ENCODE measurements around the gene CDH22.

Gene CDH22

DNA sequence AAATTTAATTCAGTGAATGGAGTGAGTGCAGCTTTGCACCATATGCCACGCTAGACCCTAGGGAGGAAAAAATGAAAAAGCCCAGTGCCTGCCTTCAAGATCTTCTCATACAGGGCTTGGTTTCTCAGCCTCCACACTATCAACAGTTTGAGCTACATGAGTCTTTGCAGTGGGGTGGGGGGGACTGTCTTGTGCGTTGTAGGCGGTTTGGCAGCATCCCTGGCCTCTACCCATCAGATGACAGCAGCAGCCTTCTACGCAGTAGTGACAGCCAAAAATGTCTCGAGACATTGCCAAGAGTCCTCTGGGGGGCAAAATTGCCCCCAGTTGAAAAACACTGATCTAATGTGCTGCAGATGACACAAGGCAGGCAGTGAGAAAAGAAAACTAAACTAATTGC, 6.2 kb downstream of the CDH22 start:
- H3K4me3 Mint-ChIP-seq: no peak overlapping the region
- H3K27ac Mint-ChIP-seq: no peak overlapping the region
- H3K9me3 Mint-ChIP-seq: no peaks in the 10 kb centered on the region
- no peaks in the 10 kb centered on the region for H3K36me3 Mint-ChIP-seq (ENCODE audit: low read depth)
- H3K4me1 Mint-ChIP-seq (ENCODE audit: low read depth): no peaks in the 10 kb centered on the region
- peaks cover 45% of the 10 kb centered on the region for H3K27me3 Mint-ChIP-seq

DNA sequence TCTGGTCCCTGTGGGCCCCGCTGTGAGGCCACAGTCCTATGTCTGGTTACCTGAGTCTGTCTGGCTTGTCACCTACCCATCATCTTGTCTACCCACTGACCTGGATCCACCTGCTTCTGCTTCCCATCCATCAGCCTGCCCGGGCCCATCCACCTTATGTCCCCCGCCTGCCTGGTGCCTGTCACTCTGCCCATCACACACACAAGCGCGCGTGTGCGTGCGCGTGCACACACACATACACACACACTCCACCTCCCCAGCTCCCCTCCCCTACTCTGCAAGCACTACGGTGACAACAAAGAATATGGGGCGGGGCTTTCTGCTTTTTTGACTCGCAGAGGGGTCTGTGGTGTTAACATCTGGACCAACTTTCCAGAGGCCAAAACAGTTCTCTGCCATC, 8.0 kb downstream of the CDH22 start:
- H3K27me3 Mint-ChIP-seq: peaks cover 49% of the 10 kb centered on the region
- no peak overlapping the region for H3K4me3 Mint-ChIP-seq
- no peak overlapping the region for H3K27ac Mint-ChIP-seq
- H3K4me1 Mint-ChIP-seq (ENCODE audit: low read depth): no peaks in the 10 kb centered on the region
- no peaks in the 10 kb centered on the region for H3K9me3 Mint-ChIP-seq
- H3K36me3 Mint-ChIP-seq (ENCODE audit: low read depth): no peaks in the 10 kb centered on the region

DNA sequence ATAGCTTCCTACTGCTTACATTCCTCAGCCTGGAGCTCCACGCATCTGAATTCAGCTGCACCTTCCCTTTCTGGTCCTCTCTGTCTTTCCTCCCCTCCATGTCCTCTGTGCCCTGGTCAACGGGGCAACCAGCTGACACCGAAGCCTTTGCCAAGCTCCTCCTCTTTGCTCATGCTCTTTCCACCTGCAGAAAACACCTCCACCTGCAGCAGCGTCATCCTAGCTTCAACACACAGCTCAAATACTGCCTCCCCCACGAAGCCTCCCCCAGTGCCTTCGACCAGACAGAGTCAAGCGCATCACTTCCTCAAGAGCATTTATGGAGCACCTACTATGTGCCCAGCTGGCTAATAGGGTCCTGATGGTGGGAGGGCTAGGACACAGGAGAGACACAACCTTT, 9.2 kb downstream of the CDH22 start:
- Mint-ChIP-seq H3K9me3 (no peaks in the 10 kb centered on the region), H3K36me3 (ENCODE audit: low read depth) (no peaks in the 10 kb centered on the region), H3K27me3 (peaks cover 47% of the 10 kb centered on the region), H3K4me1 (ENCODE audit: low read depth) (no peaks in the 10 kb centered on the region), H3K27ac (no peak overlapping the region), H3K4me3 (no peak overlapping the region)

DNA sequence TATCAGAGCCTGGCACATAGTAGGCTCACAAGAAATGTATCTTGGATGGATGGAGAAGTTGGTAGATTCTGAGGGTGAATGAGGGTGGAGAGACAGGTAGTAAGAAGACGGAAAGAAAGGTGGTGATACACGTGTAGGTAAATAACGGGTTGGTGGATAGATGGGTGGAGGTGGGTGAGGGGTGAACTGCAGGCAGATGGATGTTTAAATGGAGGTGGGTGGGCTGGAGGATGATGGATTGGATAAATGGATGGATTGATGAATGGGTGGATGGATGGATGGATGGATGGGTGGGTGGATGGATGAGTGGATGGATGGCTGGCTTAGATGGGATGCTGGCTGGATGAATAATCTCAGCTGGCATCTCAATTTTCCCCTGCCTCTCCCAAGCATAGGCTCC, 9.9 kb downstream of the CDH22 start:
- Mint-ChIP-seq H3K4me3 (no peak overlapping the region), H3K9me3 (no peaks in the 10 kb centered on the region), H3K36me3 (ENCODE audit: low read depth) (no peaks in the 10 kb centered on the region), H3K27ac (no peak overlapping the region), H3K4me1 (ENCODE audit: low read depth) (no peaks in the 10 kb centered on the region), H3K27me3 (peaks cover 41% of the 10 kb centered on the region)

DNA sequence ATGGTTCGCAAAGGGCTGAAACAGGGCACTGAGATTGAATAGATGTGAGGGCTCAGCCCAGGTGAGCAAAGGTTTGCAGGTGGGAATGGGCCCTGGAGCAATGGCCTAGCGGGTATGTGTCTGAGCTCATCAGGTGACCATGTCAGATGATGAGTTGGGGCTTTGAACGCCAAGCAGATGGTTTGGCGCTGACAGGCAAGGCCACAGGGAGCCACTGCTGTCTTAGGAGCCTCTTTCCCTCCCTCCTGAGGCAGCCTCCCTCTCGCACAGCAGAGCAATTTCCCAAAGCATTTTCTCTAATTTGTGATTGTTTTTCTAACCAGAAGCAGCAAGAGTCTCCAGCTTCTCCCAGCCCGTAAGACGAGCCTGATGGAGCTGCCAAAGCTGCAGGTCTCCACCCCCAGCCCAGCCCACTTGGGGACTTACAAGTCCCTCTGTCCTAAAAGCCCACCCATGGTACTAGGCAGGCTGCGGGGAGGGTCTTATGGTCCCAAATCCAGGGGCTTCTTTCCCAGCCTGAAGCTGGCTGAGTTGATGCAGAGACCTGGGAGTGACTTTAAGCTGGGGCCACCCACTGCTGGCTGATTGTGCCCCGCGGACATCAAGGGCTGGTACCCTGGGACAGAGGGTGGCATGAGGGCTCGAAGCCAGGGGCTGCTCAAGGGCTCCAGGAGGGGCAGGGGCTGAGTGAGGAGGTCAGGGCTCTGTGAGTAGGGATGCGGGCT, 11.6 kb downstream of the CDH22 start:
- H3K27me3 Mint-ChIP-seq: peaks cover 48% of the 10 kb centered on the region
- H3K36me3 Mint-ChIP-seq (ENCODE audit: low read depth): no peaks in the 10 kb centered on the region
- H3K27ac Mint-ChIP-seq: no peak overlapping the region
- H3K4me1 Mint-ChIP-seq (ENCODE audit: low read depth): no peaks in the 10 kb centered on the region
- no peaks in the 10 kb centered on the region for H3K9me3 Mint-ChIP-seq
- no peak overlapping the region for H3K4me3 Mint-ChIP-seq

DNA sequence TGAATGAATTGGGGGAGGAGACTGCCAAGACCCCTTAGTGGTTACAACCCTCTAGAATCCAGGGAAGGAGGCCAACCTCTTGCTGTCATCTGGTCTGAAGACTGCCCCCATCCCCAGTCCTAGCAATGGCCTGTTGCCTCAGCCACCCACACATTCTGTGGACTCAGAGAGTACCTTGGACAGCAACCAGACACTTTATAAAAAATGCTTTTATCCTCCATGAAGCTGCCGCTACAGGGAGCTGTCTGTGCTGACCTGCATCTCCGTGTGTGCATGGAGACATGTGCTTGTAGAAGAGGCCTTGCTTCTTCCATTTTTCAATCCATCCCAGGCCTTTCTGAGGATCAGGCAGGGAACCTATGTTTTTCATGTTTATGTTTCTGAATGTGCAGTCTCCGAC, 15.2 kb downstream of the CDH22 start:
- no peaks in the 10 kb centered on the region for H3K9me3 Mint-ChIP-seq
- no peak overlapping the region for H3K4me3 Mint-ChIP-seq
- H3K4me1 Mint-ChIP-seq (ENCODE audit: low read depth): no peaks in the 10 kb centered on the region
- peaks cover 39% of the 10 kb centered on the region for H3K27me3 Mint-ChIP-seq
- H3K36me3 Mint-ChIP-seq (ENCODE audit: low read depth): no peaks in the 10 kb centered on the region
- H3K27ac Mint-ChIP-seq: no peak overlapping the region

DNA sequence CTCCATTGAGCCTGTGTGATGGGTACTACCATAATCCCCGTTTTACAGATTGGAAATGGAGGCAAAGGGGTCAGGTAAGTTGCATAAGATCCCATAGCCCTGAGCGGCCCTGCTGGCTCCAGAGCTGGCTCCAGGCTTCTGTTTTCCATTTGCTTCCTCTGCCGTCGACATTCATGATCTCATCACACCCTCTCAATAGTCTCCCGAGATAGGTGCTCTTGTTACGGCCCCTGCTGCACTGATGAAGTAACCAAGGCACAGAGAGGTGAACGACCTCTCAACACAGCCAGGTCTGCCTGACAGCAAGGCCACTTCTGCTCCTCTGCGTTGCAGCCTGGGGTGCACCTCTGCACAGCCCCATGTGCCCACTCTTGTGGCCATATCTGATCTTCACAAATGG, 16.9 kb downstream of the CDH22 start:
- Mint-ChIP-seq H3K27me3 (peaks cover 31% of the 10 kb centered on the region), H3K36me3 (ENCODE audit: low read depth) (no peaks in the 10 kb centered on the region), H3K27ac (no peak overlapping the region), H3K4me1 (ENCODE audit: low read depth) (no peaks in the 10 kb centered on the region), H3K4me3 (no peak overlapping the region), H3K9me3 (no peaks in the 10 kb centered on the region)

DNA sequence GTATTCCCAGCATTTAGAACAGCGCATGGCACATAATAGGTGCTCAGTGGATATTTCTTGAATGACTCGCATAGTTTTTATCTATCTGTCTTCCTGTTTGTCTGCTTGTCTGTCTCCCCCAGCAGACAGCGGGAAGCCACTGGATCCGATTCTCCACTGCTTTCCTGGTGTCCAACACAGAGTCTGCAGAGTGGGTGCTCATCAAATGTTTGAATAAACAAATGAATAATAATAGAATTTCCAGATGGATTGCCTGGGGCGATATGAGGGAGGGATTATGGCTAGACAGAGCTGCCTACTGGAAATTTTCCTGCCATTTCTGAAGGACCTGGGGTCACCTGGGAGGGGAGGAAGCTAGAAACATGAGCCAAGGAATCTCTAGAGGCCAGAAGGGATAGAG, 18.9 kb downstream of the CDH22 start:
- H3K27ac Mint-ChIP-seq: no peak overlapping the region
- peaks cover 21% of the 10 kb centered on the region for H3K27me3 Mint-ChIP-seq
- no peak overlapping the region for H3K4me3 Mint-ChIP-seq
- no peaks in the 10 kb centered on the region for H3K4me1 Mint-ChIP-seq (ENCODE audit: low read depth)
- no peaks in the 10 kb centered on the region for H3K9me3 Mint-ChIP-seq
- H3K36me3 Mint-ChIP-seq (ENCODE audit: low read depth): no peaks in the 10 kb centered on the region

DNA sequence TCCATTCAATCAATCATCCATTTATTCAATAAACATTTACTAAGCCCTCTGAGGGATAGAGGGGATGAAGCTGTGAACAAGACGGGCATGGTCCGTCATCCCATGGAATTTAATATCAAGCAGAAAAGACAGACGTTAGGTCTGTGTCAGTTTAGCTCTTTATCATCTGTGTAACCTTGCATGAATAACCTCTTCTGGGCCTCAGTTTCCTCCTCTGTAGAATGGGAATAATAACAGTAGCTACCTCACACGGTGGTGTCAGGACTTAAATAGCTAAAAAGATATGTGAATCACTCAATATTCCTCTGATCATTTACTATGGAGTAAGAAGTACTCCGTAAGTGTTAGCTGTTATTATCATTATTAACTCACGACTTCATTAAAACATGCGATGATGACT, 21.3 kb downstream of the CDH22 start:
- Mint-ChIP-seq H3K27me3 (peaks cover 21% of the 10 kb centered on the region), H3K27ac (no peak overlapping the region), H3K36me3 (ENCODE audit: low read depth) (no peaks in the 10 kb centered on the region), H3K4me3 (no peak overlapping the region), H3K4me1 (ENCODE audit: low read depth) (no peaks in the 10 kb centered on the region), H3K9me3 (no peaks in the 10 kb centered on the region)

DNA sequence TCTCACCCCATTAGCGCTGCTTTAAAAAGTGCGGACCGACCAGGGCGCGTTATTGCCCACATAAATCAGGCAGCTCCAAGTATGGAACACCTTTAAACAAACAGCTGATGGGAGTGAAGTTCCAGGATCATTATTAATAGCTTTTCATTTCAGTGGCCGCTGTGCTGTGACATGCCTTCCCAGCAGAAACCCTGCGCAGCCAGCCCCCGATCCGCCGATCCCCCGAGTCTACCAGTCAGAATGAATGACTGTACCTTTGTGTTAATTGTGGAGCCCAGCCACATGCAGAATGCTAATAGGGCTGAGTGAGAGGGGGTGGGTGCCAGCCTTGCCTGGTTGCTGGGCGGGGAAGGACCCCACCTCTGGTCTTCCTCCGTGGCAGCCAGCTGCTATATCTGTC, 21.9 kb downstream of the CDH22 start:
- Mint-ChIP-seq H3K4me1 (ENCODE audit: low read depth) (no peaks in the 10 kb centered on the region), H3K27me3 (peaks cover 19% of the 10 kb centered on the region), H3K36me3 (ENCODE audit: low read depth) (no peaks in the 10 kb centered on the region), H3K9me3 (no peaks in the 10 kb centered on the region), H3K4me3 (no peak overlapping the region), H3K27ac (no peak overlapping the region)

DNA sequence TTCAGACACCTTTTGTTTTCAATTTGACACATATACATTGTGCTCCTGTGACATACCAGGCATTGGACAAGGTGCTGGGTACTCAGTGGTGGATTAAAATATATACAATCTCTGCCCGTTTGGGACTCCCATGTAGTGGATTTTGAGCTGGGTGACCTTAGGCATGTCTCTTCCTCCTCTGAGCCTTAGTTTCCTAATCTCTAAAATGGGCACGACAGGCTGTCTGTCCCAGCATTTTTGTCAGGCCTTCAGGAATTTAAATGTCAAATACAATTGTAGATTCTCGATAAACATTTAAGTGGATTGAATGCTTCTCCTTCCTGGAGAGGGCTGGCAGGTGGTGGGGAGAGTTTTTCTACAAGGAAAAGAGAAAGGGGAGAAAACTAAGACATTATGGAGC, 22.6 kb downstream of the CDH22 start:
- no peaks in the 10 kb centered on the region for H3K36me3 Mint-ChIP-seq (ENCODE audit: low read depth)
- H3K27ac Mint-ChIP-seq: no peak overlapping the region
- no peaks in the 10 kb centered on the region for H3K4me1 Mint-ChIP-seq (ENCODE audit: low read depth)
- H3K9me3 Mint-ChIP-seq: no peaks in the 10 kb centered on the region
- peaks cover 25% of the 10 kb centered on the region for H3K27me3 Mint-ChIP-seq
- H3K4me3 Mint-ChIP-seq: no peak overlapping the region

DNA sequence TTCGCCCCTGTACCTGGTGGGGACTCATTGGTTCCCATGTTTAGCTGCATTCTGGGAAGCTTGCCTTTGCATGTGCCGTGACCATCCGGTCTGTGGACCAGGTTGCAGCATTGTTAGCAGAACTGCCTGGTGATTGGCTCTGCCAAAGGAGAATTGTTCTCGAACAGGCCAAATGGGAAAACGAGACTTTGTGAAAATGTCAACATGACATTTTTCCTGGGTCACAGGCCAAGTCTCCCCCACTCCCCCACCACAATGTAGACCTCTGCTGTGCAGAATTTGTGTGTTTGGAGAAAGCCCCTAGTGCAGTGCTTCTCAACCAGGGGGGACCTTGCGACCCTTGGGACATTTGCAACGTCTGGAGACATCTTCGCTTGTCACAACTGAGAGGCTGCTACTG, 23.2 kb downstream of the CDH22 start:
- H3K27me3 Mint-ChIP-seq: peaks cover 28% of the 10 kb centered on the region
- H3K9me3 Mint-ChIP-seq: no peaks in the 10 kb centered on the region
- no peak overlapping the region for H3K4me3 Mint-ChIP-seq
- no peak overlapping the region for H3K27ac Mint-ChIP-seq
- H3K36me3 Mint-ChIP-seq (ENCODE audit: low read depth): no peaks in the 10 kb centered on the region
- no peaks in the 10 kb centered on the region for H3K4me1 Mint-ChIP-seq (ENCODE audit: low read depth)

DNA sequence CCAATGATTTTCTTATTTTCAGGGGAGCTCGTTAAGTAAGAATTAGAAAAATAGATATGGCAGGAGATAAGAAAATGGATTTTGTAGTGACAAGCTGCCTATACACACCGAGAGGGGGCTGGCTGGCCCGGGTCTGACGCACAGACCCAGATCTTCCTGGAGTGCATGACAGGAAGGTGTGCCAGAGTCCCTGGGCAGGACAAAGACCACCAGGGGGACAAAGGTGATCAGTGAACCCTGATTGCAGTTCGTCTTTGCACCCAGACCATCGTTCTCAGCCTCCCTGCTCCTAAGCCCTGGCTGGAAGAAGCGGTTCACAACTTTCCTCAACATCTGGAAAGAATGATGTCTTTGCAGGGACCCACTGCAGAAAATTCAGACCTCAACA, 24.3 kb downstream of the CDH22 start:
- Mint-ChIP-seq H3K4me1 (ENCODE audit: low read depth) (no peaks in the 10 kb centered on the region), H3K27me3 (peaks cover 32% of the 10 kb centered on the region), H3K4me3 (no peak overlapping the region), H3K27ac (no peak overlapping the region), H3K9me3 (no peaks in the 10 kb centered on the region), H3K36me3 (ENCODE audit: low read depth) (no peaks in the 10 kb centered on the region)

DNA sequence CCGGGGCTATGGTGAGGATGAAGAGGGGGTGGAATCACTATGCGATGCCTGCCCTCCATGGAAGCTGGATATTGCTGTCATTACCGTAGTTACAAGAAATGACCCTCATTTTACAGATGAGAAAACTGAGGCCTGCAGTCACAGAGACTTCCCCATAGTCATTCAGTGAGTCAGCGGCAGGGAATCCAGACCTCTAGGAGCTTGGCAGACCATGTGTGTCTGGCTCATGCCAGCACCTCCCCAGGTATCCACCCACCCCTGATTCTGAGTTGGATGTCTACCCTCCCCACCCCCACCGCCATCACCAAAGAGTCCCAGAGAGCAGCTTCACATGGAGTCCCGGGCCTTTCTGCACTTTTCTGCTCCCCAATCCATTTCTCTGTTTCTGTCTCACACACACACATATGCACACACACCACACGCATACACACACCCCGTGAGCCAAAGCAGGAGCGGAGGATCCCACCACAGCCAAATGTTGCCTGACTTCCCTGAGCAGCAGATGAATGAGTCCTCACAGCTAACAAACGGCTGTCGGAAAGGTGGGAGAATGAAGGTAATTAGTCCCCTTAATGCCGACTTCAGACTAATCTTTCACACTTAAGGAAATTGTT, 24.8 kb downstream of the CDH22 start:
- Mint-ChIP-seq H3K9me3 (no peaks in the 10 kb centered on the region), H3K36me3 (ENCODE audit: low read depth) (no peaks in the 10 kb centered on the region), H3K4me1 (ENCODE audit: low read depth) (no peaks in the 10 kb centered on the region), H3K27ac (no peak overlapping the region), H3K4me3 (no peak overlapping the region), H3K27me3 (peaks cover 35% of the 10 kb centered on the region)

DNA sequence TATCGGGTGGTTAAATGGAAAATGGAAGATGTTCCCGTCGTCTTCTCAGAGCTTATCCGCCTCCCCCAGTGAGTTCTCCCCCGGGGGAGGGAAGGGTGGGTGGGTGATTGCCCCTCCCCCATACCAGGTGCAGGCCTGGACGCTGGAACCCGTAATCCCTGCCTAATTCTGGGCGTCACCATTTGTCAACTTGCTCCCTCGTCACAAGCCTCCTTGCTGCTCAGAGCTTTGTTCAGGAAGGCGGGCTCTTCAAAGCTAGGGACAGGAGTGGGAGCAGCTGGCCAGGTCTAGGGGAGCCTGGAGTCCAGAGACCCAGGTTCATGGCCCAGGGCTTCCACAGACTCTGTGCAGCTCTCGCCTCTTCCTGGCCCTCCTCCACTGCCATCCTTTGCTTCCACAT, 25.6 kb downstream of the CDH22 start:
- H3K4me3 Mint-ChIP-seq: no peak overlapping the region
- peaks cover 35% of the 10 kb centered on the region for H3K27me3 Mint-ChIP-seq
- H3K36me3 Mint-ChIP-seq (ENCODE audit: low read depth): no peaks in the 10 kb centered on the region
- H3K9me3 Mint-ChIP-seq: no peaks in the 10 kb centered on the region
- no peaks in the 10 kb centered on the region for H3K4me1 Mint-ChIP-seq (ENCODE audit: low read depth)
- H3K27ac Mint-ChIP-seq: no peak overlapping the region

DNA sequence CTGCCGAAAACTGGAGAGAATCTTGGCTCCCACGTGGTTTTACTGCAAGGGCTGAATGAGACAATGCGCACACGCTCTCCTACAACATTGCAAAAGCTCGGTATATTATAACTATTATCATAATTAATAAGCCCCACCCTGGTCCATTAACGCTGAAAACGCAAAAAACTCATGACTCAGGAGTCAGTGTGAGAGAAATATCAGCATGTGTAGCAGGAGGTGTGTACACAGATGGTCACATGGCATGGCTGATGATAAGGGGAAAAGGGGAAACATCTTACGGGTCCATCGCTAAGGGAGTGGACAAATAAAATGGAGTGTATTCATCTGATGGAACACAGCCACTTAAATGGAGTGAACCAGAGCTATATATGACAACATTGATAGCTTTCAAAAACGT, 29.2 kb downstream of the CDH22 start:
- Mint-ChIP-seq H3K9me3 (no peaks in the 10 kb centered on the region), H3K4me3 (no peak overlapping the region), H3K27me3 (peaks cover 62% of the 10 kb centered on the region), H3K36me3 (ENCODE audit: low read depth) (no peaks in the 10 kb centered on the region), H3K4me1 (ENCODE audit: low read depth) (no peaks in the 10 kb centered on the region), H3K27ac (no peak overlapping the region)

Data from stimulated activated naive CD8-positive, alpha-beta T cell treated with anti-CD3 and anti-CD28 coated beads, Interleukin-15, Interleukin-2, amounts not matched to agents 100 ng/mL and 50 ng/mL, for 24 hours (primary cell).